H1 (cell line): ENCODE data around the gene ALKBH7. TPM values are rescaled to one million over a fixed set of nuclear protein-coding genes. Genes with fewer than 3 reads are reported as not detected.

Experiments
- CTCF ChIA-PET: fragments of 300-600 bp; sonication (Branson Sonifier 250); formaldehyde crosslinking; loops from one replicate; lab custom pipeline; 2021; ENCODE audit not compliant: partially characterized antibody; lab: Charles Lee
- POLR2A ChIA-PET: fragments of 300-600 bp; sonication (Branson Sonifier 250); formaldehyde crosslinking; loops from one replicate; lab custom pipeline; 2021; ENCODE audit warnings: inconsistent platforms; ENCODE audit not compliant: partially characterized antibody; lab: Charles Lee
- DNase-seq, 2 experiments: peaks; one replicate each; pipeline versions ENCODE4 v3.0.0 to v3.0.0-alpha.2; 2010 to 2022; ENCODE audit warnings: low spot score in 2 of 2, low read depth in 1 of 2, mixed read lengths in 1 of 2
- FAIRE-seq: peaks from 2 replicates; lab custom pipeline; 2011; peaks lifted over from hg19 to GRCh38; lab: Jason Lieb, UNC
- H2AFZ ChIP-seq: 2 replicates; pipeline ENCODE4 v1.8.1; 2012; ENCODE audit warnings: low read length, inconsistent platforms
- H2AK5ac ChIP-seq: 2 replicates; pipeline ENCODE4 v1.6.1; 2013; ENCODE audit warnings: low read depth, low read length
- H2BK120ac ChIP-seq: replicated peaks from 2 replicates; pipeline ENCODE3; 2013; ENCODE audit warnings: low read depth, low read length, inconsistent platforms
- H2BK12ac ChIP-seq: 2 replicates; pipeline ENCODE4 v1.6.1; 2013; ENCODE audit warnings: low read depth, low read length
- H2BK15ac ChIP-seq: 2 replicates; pipeline ENCODE4 v1.6.1; 2013; ENCODE audit warnings: low read length
- H2BK20ac ChIP-seq: 2 replicates; pipeline ENCODE4 v1.6.1; 2013; ENCODE audit warnings: low read length
- H2BK5ac ChIP-seq: 2 replicates; pipeline ENCODE4 v1.6.1; 2013; ENCODE audit warnings: low read depth, low read length
- H3K14ac ChIP-seq: 2 replicates; pipeline ENCODE4 v1.6.1; 2013; ENCODE audit warnings: inconsistent platforms; ENCODE audit not compliant: insufficient read length
- H3K18ac ChIP-seq: 2 replicates; pipeline ENCODE4 v1.6.1; 2013; ENCODE audit warnings: low read length; ENCODE audit errors: extremely low read depth
- H3K23ac ChIP-seq: 2 replicates; pipeline ENCODE4 v1.6.1; 2013; ENCODE audit warnings: inconsistent platforms; ENCODE audit not compliant: insufficient read length
- H3K23me2 ChIP-seq: 2 replicates; pipeline ENCODE4 v1.6.1; 2013; ENCODE audit warnings: low read depth, low read length
- H3K27ac ChIP-seq: 2 replicates; pipeline ENCODE4 v1.6.1; 2011; ENCODE audit warnings: low read depth, low read length, inconsistent platforms
- H3K27me3 ChIP-seq, 4 experiments: replicated peaks in 1 of 4; 1 replicate in 1 of 4; 2 replicates in 3 of 4; pipeline versions ENCODE4 v1.6.1 to v1.8.1; 2011 to 2013; ENCODE audit warnings: low read length in 3 of 4, mild to moderate bottlenecking in 3 of 4, inconsistent platforms in 2 of 4, mixed read lengths in 2 of 4, moderate library complexity in 1 of 4; ENCODE audit not compliant: control insufficient read depth in 3 of 4, insufficient read depth in 3 of 4; ENCODE audit errors: extremely low read depth in 1 of 4
- H3K36me3 ChIP-seq, 4 experiments: 2 replicates each; pipeline versions ENCODE4 v1.6.1 to v1.8.1; 2011 to 2013; ENCODE audit warnings: mild to moderate bottlenecking in 4 of 4, low read length in 3 of 4, moderate library complexity in 2 of 4, control low read depth in 1 of 4, inconsistent platforms in 1 of 4; ENCODE audit not compliant: insufficient read depth in 4 of 4, control insufficient read depth in 2 of 4
- H3K4ac ChIP-seq: replicated peaks from 2 replicates; pipeline ENCODE3; 2013; ENCODE audit warnings: low read length, low read depth, mixed read lengths, inconsistent platforms; ENCODE audit not compliant: insufficient read length
- H3K4me1 ChIP-seq, 4 experiments: replicated peaks in 1 of 4; 1 replicate in 1 of 4; 2 replicates in 3 of 4; pipeline versions ENCODE4 v1.6.1 to v1.8.1; 2011 to 2013; ENCODE audit warnings: low read length in 3 of 4, inconsistent platforms in 2 of 4, mixed read lengths in 1 of 4; ENCODE audit not compliant: insufficient read depth in 4 of 4, control insufficient read depth in 3 of 4
- H3K4me2 ChIP-seq, 2 experiments: 2 replicates each; pipeline versions ENCODE4 v1.6.1 to v1.8.1; 2011 to 2013; ENCODE audit warnings: low read depth in 2 of 2, low read length in 2 of 2, control low read depth in 1 of 2, inconsistent platforms in 1 of 2, mild to moderate bottlenecking in 1 of 2; ENCODE audit not compliant: insufficient read depth in 1 of 2
- H3K4me3 ChIP-seq, 4 experiments: fragments of 200-600, 300-600 bp in 1 of 4; sonication (generic), shearing (Covaris generic), sonication (Bioruptor Twin) in 1 of 4; 2 replicates each; pipeline versions ENCODE4 v1.5.1 to v1.8.1; 2011 to 2016; ENCODE audit warnings: low read length in 4 of 4, low read depth in 3 of 4, control low read depth in 2 of 4, inconsistent platforms in 2 of 4, mild to moderate bottlenecking in 2 of 4, mixed read lengths in 1 of 4, moderate library complexity in 1 of 4; ENCODE audit not compliant: insufficient read depth in 2 of 4; ENCODE audit errors: extremely low read depth in 1 of 4
- H3K56ac ChIP-seq: replicated peaks from 2 replicates; pipeline ENCODE3; 2013; ENCODE audit warnings: low read depth, mild to moderate bottlenecking, mixed read lengths, low read length, inconsistent platforms; ENCODE audit not compliant: insufficient read length
- H3K79me1 ChIP-seq: 2 replicates; pipeline ENCODE4 v1.6.1; 2013; ENCODE audit warnings: low read depth, low read length, control low read depth
- H3K79me2 ChIP-seq, 2 experiments: 2 replicates each; pipeline versions ENCODE4 v1.6.1 to v1.8.1; 2012 to 2013; ENCODE audit warnings: low read length in 2 of 2, mild to moderate bottlenecking in 2 of 2, inconsistent platforms in 1 of 2; ENCODE audit not compliant: insufficient read depth in 2 of 2, control insufficient read depth in 1 of 2
- H3K9ac ChIP-seq, 4 experiments: replicated peaks in 1 of 4; 1 replicate in 1 of 4; 2 replicates in 3 of 4; pipeline versions ENCODE4 v1.6.1 to v1.8.1; 2011 to 2013; ENCODE audit warnings: low read depth in 3 of 4, low read length in 3 of 4, control low read depth in 2 of 4, mild to moderate bottlenecking in 2 of 4, moderate library complexity in 2 of 4, inconsistent platforms in 1 of 4; ENCODE audit errors: extremely low read depth in 1 of 4
- H3K9me3 ChIP-seq, 2 experiments: 2 replicates each; pipeline versions ENCODE4 v1.6.1 to v1.8.1; 2012 to 2013; ENCODE audit warnings: mild to moderate bottlenecking in 2 of 2, moderate library complexity in 2 of 2, control low read depth in 1 of 2, inconsistent platforms in 1 of 2, low read depth in 1 of 2, low read length in 1 of 2, mixed read lengths in 1 of 2; ENCODE audit not compliant: insufficient read depth in 2 of 2
- H4K20me1 ChIP-seq, 2 experiments: replicated peaks in 1 of 2; 2 replicates each; pipeline versions ENCODE3 to v1.8.1; 2011 to 2013; ENCODE audit warnings: inconsistent platforms in 2 of 2, low read length in 2 of 2, mild to moderate bottlenecking in 1 of 2; ENCODE audit not compliant: insufficient read depth in 2 of 2, control insufficient read depth in 1 of 2
- H4K5ac ChIP-seq: 2 replicates; pipeline ENCODE4 v1.6.1; 2013; ENCODE audit warnings: low read length, low read depth, mixed read lengths, inconsistent platforms; ENCODE audit not compliant: insufficient read length
- H4K8ac ChIP-seq: 2 replicates; pipeline ENCODE4 v1.8.0; 2013; ENCODE audit warnings: mild to moderate bottlenecking, moderate library complexity, low read length, inconsistent platforms; ENCODE audit not compliant: insufficient read depth; ENCODE audit errors: extremely low read depth
- H4K91ac ChIP-seq: replicated peaks from 2 replicates; pipeline ENCODE3; 2013; ENCODE audit warnings: low read length, mixed read lengths, inconsistent platforms; ENCODE audit not compliant: insufficient read length
- CBX5 ChIP-seq: fragments of 300-800, 300-1000 bp; sonication (generic); IDR thresholded peaks from 2 replicates; pipeline ENCODE4 v1.7.1; 2016; ENCODE audit warnings: antibody characterized with exemption, low read length, low read depth
- CEBPB ChIP-seq: IDR thresholded peaks from 2 replicates; pipeline ENCODE4 v1.6.1; 2012; ENCODE audit warnings: low read depth, low read length
- FOSL1 ChIP-seq: IDR thresholded peaks from 2 replicates; pipeline ENCODE4 v1.6.1; 2011; ENCODE audit warnings: mild to moderate bottlenecking, low read depth, low read length, moderate library complexity; ENCODE audit not compliant: insufficient read depth
- HDAC2 ChIP-seq, 2 experiments: fragments of 300-600 bp in 1 of 2; sonication (generic) in 1 of 2; IDR thresholded peaks; 2 replicates each; pipeline ENCODE4 v1.6.1; 2011 to 2012; ENCODE audit warnings: low read depth in 2 of 2, low read length in 2 of 2, mild to moderate bottlenecking in 2 of 2, moderate library complexity in 2 of 2, borderline replicate concordance in 1 of 2, inconsistent platforms in 1 of 2
- JUN ChIP-seq: IDR thresholded peaks from 2 replicates; pipeline ENCODE4 v1.6.1; 2011; ENCODE audit warnings: low read depth, mild to moderate bottlenecking, improper control_type of control experiment, low read length
- NRF1 ChIP-seq: IDR thresholded peaks from 2 replicates; pipeline ENCODE4 v1.6.1; 2011; ENCODE audit warnings: mild to moderate bottlenecking, low read depth, low read length, improper control_type of control experiment
- PHF8 ChIP-seq: fragments of 200-600 bp; sonication (generic); conservative IDR thresholded peaks from 2 replicates; pipeline ENCODE4 v1.7.1; 2012; ENCODE audit warnings: low read depth, mild to moderate bottlenecking, inconsistent platforms, low read length, moderate library complexity
- RFX5 ChIP-seq: IDR thresholded peaks from 2 replicates; pipeline ENCODE4 v1.6.1; 2011; ENCODE audit warnings: low read depth, low read length, improper control_type of control experiment, borderline replicate concordance
- SAP30 ChIP-seq: fragments of 300-600 bp; sonication (generic); IDR thresholded peaks from 2 replicates; pipeline ENCODE4 v1.7.1; 2012; ENCODE audit warnings: low read length, moderate library complexity, mild to moderate bottlenecking, inconsistent platforms; ENCODE audit not compliant: insufficient read depth, insufficient replicate concordance
- SIRT6 ChIP-seq: IDR thresholded peaks from one replicate; pipeline ENCODE4 v1.7.1; 2012; ENCODE audit warnings: low read length, inconsistent platforms
- SP2 ChIP-seq: IDR thresholded peaks from 2 replicates; pipeline ENCODE4 v1.6.1; 2012; ENCODE audit warnings: mild to moderate bottlenecking, low read length, inconsistent platforms
- ZNF274 ChIP-seq: IDR thresholded peaks from 2 replicates; pipeline ENCODE4 v1.7.0; 2012; ENCODE audit warnings: low read length, borderline replicate concordance; ENCODE audit errors: extremely low read depth
- WGBS, 2 experiments: shearing (Covaris generic) in 1 of 2; methylation state at CpG; one replicate each; pipeline versions ENCODE4 v1.1.6 to v1.1.7; 2013 to 2015; ENCODE audit warnings: low lambda C conversion rate in 2 of 2, mixed read lengths in 2 of 2, inconsistent platforms in 1 of 2, low coverage in 1 of 2, missing lambda C conversion rate in 1 of 2; ENCODE audit not compliant: insufficient replicate concordance in 2 of 2, insufficient coverage in 1 of 2, insufficient read length in 1 of 2; ENCODE audit errors: extremely low coverage in 1 of 2, missing lambda C conversion rate in 1 of 2; 5-methylcytosine and 5-hydroxymethylcytosine counted together
- polyA plus RNA-seq, 7 experiments: library from polyadenylated mRNA; depleted of rRNA in 3 of 7; stranded (reverse) in 5 of 7; unstranded in 2 of 7; fragments of >200 nt in 5 of 7; fragments of 200-250 nt in 2 of 7; gene quantifications; 1 replicate in 5 of 7; 2 replicates in 1 of 7; 4 replicates in 1 of 7; pipeline versions ENCODE4 v1.2.1 to v1.2.3, GENCODE V29; 2011 to 2013; ENCODE audit warnings: missing spikeins in 2 of 7, mixed read lengths in 2 of 7
- total RNA-seq: library from RNA; stranded (reverse); fragmentation: NEBNext Ultra II Directional; extraction: Animal tissue kit (Norgen Biotek cat#: 25700); gene quantifications from 2 replicates; pipeline ENCODE4 v1.2.1, GENCODE V29; 2021

ALKBH7 gene
- total and polyA plus RNA-seq, 2 of the 8 experiments (the other 6 are each of a cell fraction or from before 2014, with no cell fraction given): 66.3 to 100 TPM

DNA sequence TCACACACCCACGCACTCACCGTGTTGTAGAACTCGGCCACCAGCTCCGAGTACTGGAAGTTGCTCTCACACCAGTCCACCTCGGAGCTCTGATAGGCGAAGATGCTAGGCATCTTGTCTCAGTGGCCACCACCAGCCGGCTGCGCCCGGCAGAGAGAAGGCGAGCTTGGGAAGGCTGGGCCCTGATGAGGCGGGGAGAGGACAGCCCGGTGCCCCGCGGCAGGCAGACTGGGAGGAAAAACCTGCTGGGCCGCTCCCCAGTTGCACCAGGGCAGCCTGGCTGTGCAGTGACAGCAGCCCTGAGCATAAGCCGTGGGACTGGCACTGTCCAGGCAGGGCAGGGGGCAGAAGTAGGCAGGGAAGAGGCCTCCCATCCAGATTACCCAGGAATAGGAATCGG, 39.2 kb upstream of the ALKBH7 start, which contains the start of gene ACER1:
Gene ACER1, minus strand, starts transcription at position 174 of the 400 bp plus-strand sequence. Its CDS starts 61 bp downstream, at position 113.
- Histone ChIP-seq H3K23me2 (no peaks in the 10 kb centered on the region), H4K20me1 (no peaks in the 10 kb centered on the region), H2AK5ac (no peak within 1 kb of the TSS), H3K9me3 (no peaks in the 10 kb centered on the region; a peak in 2 of 4 replicates), H3K23ac (no peak within 1 kb of the TSS), H3K4me2 (no peak within 1 kb of the TSS), H2BK120ac (no peak within 1 kb of the TSS), H3K79me1 (no peaks in the 10 kb centered on the region), H2BK20ac (no peak within 1 kb of the TSS), H2AFZ (0 out of 2 replicates have a peak within 1 kb of the TSS, but pooled peaks have one; percentile 32), H3K27ac (no peak within 1 kb of the TSS), H4K91ac (no peak within 1 kb of the TSS), H3K4me1 (no peaks in the 10 kb centered on the region), H4K5ac (no peak within 1 kb of the TSS), H3K36me3 (no peaks in the 10 kb centered on the region), H3K14ac (no peak within 1 kb of the TSS), H2BK5ac (no peak within 1 kb of the TSS), H3K9ac (no peak within 1 kb of the TSS), H4K8ac (peak within 1 kb of the TSS; percentile 35; the same call in 1 of the 2 replicates), H3K4ac (no peak within 1 kb of the TSS), H3K18ac (no peak within 1 kb of the TSS), H3K4me3 (no peak within 1 kb of the TSS), H3K56ac (no peak within 1 kb of the TSS), H2BK12ac (no peak within 1 kb of the TSS), H3K27me3 (no peaks in the 10 kb centered on the region), H3K79me2 (no peaks in the 10 kb centered on the region), H2BK15ac (no peak within 1 kb of the TSS)
- DNase-seq (no peak), FAIRE-seq (no peak)
- POLR2A ChIA-PET: no interaction called here
- CTCF ChIA-PET: interaction anchor here (0.9 to 1.8 kb wide), 2 partner anchors 21 to 148 kb away, joined by 3 to 5 read pairs; partner anchors contain the start of gene DENND1C
- TF ChIP-seq FOSL1 (no peak), HDAC2 (IDR thresholded peaks at IDR 0.05; ENCODE audit: borderline replicate concordance in 1 of 2, low read depth in 2 of 2, low read length in 2 of 2) (no peak), RFX5 (no peak), SAP30 (no peak), ZNF274 (no peak), JUN (no peak), SP2 (no peak), PHF8 (no peak), NRF1 (no peak), SIRT6 (no peak), CEBPB (no peak), CBX5 (no peak)
- TF ChIP-seq, all 59 proteins: peak for 0
- WGBS, 2 experiments: 86% methylated on average over 14 of the region's 17 CpGs; no CpG with 5 or more reads in 1 of the 2 experiments
